ENCODE data around the gene SELENOF.
"Not testable (repeated sequence)": the region's sequence is repeated elsewhere in the genome, so short reads cannot be mapped to it uniquely, and the experiment has no call there.

SELENOF gene

GRCh38 chr1:86916752-86917151 is 2.8 kb upstream of the SELENOF start:
- DNase-seq (ENCODE audit: low read depth in 2 of 2) = no peak

- peak in 1 of 2 donors; percentile 16 for DNase-seq (ENCODE audit: low read depth in 2 of 2)
These were observed 1.9 kb upstream of the SELENOF start for GRCh38 chr1:86915737-86916235.

- peak; percentile 15 to 20 for DNase-seq (ENCODE audit: low read depth in 2 of 2)
These were observed 1.2 kb upstream of the SELENOF start for GRCh38 chr1:86914998-86915736.

GRCh38 chr1:86914601-86914997 is 673 bp upstream of the SELENOF start, which contains the start of gene HS2ST1:
HS2ST1 (plus strand) TSS chr1:86914635.
- no peak for DNase-seq (ENCODE audit: low read depth in 2 of 2)

GRCh38 chr1:86913399-86913895 is 479 bp downstream of the SELENOF start:
- DNase-seq (ENCODE audit: low read depth in 2 of 2) = peak; percentile 1 to 5

GRCh38 chr1:86912281-86912900 is 1.5 kb downstream of the SELENOF start:
- DNase-seq (ENCODE audit: low read depth in 2 of 2) = no peak

- no peak for DNase-seq (ENCODE audit: low read depth in 2 of 2)
These were observed 7.5 kb downstream of the SELENOF start for GRCh38 chr1:86906419-86906818.

- DNase-seq (ENCODE audit: low read depth in 2 of 2) = no peak
These were observed 8.1 kb downstream of the SELENOF start for GRCh38 chr1:86905875-86906274.

GRCh38 chr1:86899401-86899800 is 14.5 kb downstream of the SELENOF start:
- DNase-seq (ENCODE audit: low read depth in 2 of 2) = not testable (repeated sequence)

GRCh38 chr1:86888327-86888726 is 25.6 kb downstream of the SELENOF start:
- no peak for DNase-seq (ENCODE audit: low read depth in 2 of 2)

GRCh38 chr1:86887479-86888162 is 26.3 kb downstream of the SELENOF start:
- DNase-seq (ENCODE audit: low read depth in 2 of 2) = no peak

- no peak for DNase-seq (ENCODE audit: low read depth in 2 of 2)
These were observed 38.2 kb downstream of the SELENOF start for GRCh38 chr1:86875722-86876121.

GRCh38 chr1:86872086-86872485 is 41.8 kb downstream of the SELENOF start:
- no peak for DNase-seq (ENCODE audit: low read depth in 2 of 2)

GRCh38 chr1:86871001-86871400 is 42.9 kb downstream of the SELENOF start:
- DNase-seq (ENCODE audit: low read depth in 2 of 2) = no peak

GRCh38 chr1:86868477-86868876 is 45.4 kb downstream of the SELENOF start:
- no peak for DNase-seq (ENCODE audit: low read depth in 2 of 2)

GRCh38 chr1:86867278-86867677 is 46.6 kb downstream of the SELENOF start:
- not testable (repeated sequence) for DNase-seq (ENCODE audit: low read depth in 2 of 2)

- DNase-seq (ENCODE audit: low read depth in 2 of 2) = no peak
These were observed 47.3 kb downstream of the SELENOF start for GRCh38 chr1:86866665-86867064.

GRCh38 chr1:86865973-86866637 is 47.8 kb downstream of the SELENOF start:
- no peak for DNase-seq (ENCODE audit: low read depth in 2 of 2)

- no peak for DNase-seq (ENCODE audit: low read depth in 2 of 2)
These were observed 51.0 kb downstream of the SELENOF start for GRCh38 chr1:86862920-86863319.

- no peak for DNase-seq (ENCODE audit: low read depth in 2 of 2)
These were observed 52.5 kb downstream of the SELENOF start for GRCh38 chr1:86861424-86861823.

- no peak for DNase-seq (ENCODE audit: low read depth in 2 of 2)
These were observed 53.5 kb downstream of the SELENOF start for GRCh38 chr1:86860424-86860823.

- DNase-seq (ENCODE audit: low read depth in 2 of 2) = no peak
These were observed 53.9 kb downstream of the SELENOF start for GRCh38 chr1:86860020-86860419.
